ENCODE measurements around the gene ETS2. TPM values are rescaled to one million over a fixed set of nuclear protein-coding genes. Genes with fewer than 3 reads are reported as not detected.

The ETS2 gene
- total and polyA plus RNA-seq, 2 donors (not counting 1 experiment from before 2014, with no cell fraction given), result 1.9 to 5.6 TPM

- Histone ChIP-seq H3K27me3 (replicated peaks in 1 of 4; ENCODE audit: control extremely low read depth in 1 of 4, control insufficient read depth in 3 of 4, insufficient read depth in 4 of 4, low read length in 3 of 4) (peaks cover 0 to 14% (median 8%) of the 10 kb centered on the region in 4 experiments), H3K4me1 (ENCODE audit: control insufficient read depth in 2 of 2, insufficient read depth in 2 of 2, low read length in 2 of 2) (peaks cover 5 to 12% of the 10 kb centered on the region in 2 donors), H3K4me3 (ENCODE audit: control extremely low read depth in 1 of 5, extremely low read depth in 1 of 5, insufficient read depth in 1 of 5, low read depth in 2 of 5, low read length in 4 of 5) (no peak overlapping the region), H2AFZ (ENCODE audit: insufficient read depth, low read depth, low read length, poor library complexity, severe bottlenecking) (no peak overlapping the region), H3K4me2 (replicated peaks; ENCODE audit: low read depth, low read length, poor library complexity, severe bottlenecking) (no peak overlapping the region), H3K36me3 (replicated peaks in 1 of 2; ENCODE audit: control extremely low read depth in 1 of 2, control insufficient read depth in 1 of 2, extremely low read depth in 1 of 2, insufficient read depth in 2 of 2, low read length in 1 of 2) (no peaks in the 10 kb centered on the region), H3K79me2 (ENCODE audit: control insufficient read depth, insufficient read depth, low read length) (no peaks in the 10 kb centered on the region), H4K20me1 (ENCODE audit: control insufficient read depth, insufficient read depth, low read length, poor library complexity, severe bottlenecking) (no peaks in the 10 kb centered on the region), H3K9me3 (ENCODE audit: control extremely low read depth in 1 of 3, control insufficient read depth in 2 of 3, insufficient read depth in 1 of 3, low read length in 2 of 3) (peaks cover 0 to 1% (median 0%) of the 10 kb centered on the region in 3 donors), H3K9ac (ENCODE audit: low read length) (no peak overlapping the region), H3K27ac (ENCODE audit: low read length in 2 of 2) (no peak overlapping the region)
- WGBS (ENCODE audit: insufficient coverage), result 57% methylated on average over 2 of the region's 3 CpGs
- TF ChIP-seq CTCF (IDR thresholded peaks at IDR 0.05) (no peak), EZH2 (IDR thresholded peaks at IDR 0.05; ENCODE audit: borderline replicate concordance, insufficient read depth, low read depth, low read length, poor library complexity, severe bottlenecking) (no peak)
- H3K4me1 Mint-ChIP-seq, result peaks cover 15% of the 10 kb centered on the region
- ATAC-seq (ENCODE audit: low read depth), result no peak
- POLR2A ChIA-PET, result no interaction called here
- no peak overlapping the region for H3K4me3 Mint-ChIP-seq
- intact Hi-C loops (cut with micrococcal nuclease), result no loop called here
- H3K27me3 Mint-ChIP-seq, result peaks cover 47% of the 10 kb centered on the region
- no peak for DNase-seq
- H3K27ac Mint-ChIP-seq, result no peak overlapping the region
- peaks cover 2% of the 10 kb centered on the region for H3K9me3 Mint-ChIP-seq (ENCODE audit: insufficient read depth)
- CTCF ChIA-PET, result no interaction called here
These were observed 64.2 kb downstream of the ETS2 start for GRCh38 chr21:38869946-38870345.
